Raji (cell line): ENCODE results near the gene SRGAP1.

ENCODE experiments used
- POLR2A ChIP-seq: IDR thresholded peaks from 2 replicates; pipeline ENCODE4 v1.6.1; 2011; ENCODE audit warnings: low read depth, low read length, control low read depth; ENCODE audit not compliant: insufficient read depth

Gene SRGAP1

GRCh38 chr12:64091186-64091585 lies 246.7 kb downstream of the SRGAP1 start:
- TF ChIP-seq POLR2A, result no peak

- no peak for TF ChIP-seq POLR2A
These were observed 248.2 kb downstream of the SRGAP1 start for GRCh38 chr12:64092507-64093196.

- TF ChIP-seq POLR2A, result no peak
These were observed 249.2 kb downstream of the SRGAP1 start for GRCh38 chr12:64093689-64094088.

GRCh38 chr12:64097366-64098105 lies 253.0 kb downstream of the SRGAP1 start:
- TF ChIP-seq POLR2A, result no peak

GRCh38 chr12:64098709-64099354 lies 254.3 kb downstream of the SRGAP1 start:
- TF ChIP-seq POLR2A, result no peak

- no peak for TF ChIP-seq POLR2A
These were observed 254.9 kb downstream of the SRGAP1 start for GRCh38 chr12:64099397-64099796.

- no peak for TF ChIP-seq POLR2A
These were observed 257.8 kb downstream of the SRGAP1 start for GRCh38 chr12:64102339-64102738.

GRCh38 chr12:64103825-64104740 lies 259.6 kb downstream of the SRGAP1 start:
- TF ChIP-seq POLR2A, result no peak

- TF ChIP-seq POLR2A, result no peak
These were observed 260.5 kb downstream of the SRGAP1 start for GRCh38 chr12:64105026-64105425.

- TF ChIP-seq POLR2A, result no peak
These were observed 263.3 kb downstream of the SRGAP1 start for GRCh38 chr12:64107776-64108175.

GRCh38 chr12:64109706-64110105 lies 265.2 kb downstream of the SRGAP1 start:
- TF ChIP-seq POLR2A, result no peak

- no peak for TF ChIP-seq POLR2A
These were observed 266.4 kb downstream of the SRGAP1 start for GRCh38 chr12:64110864-64111263.

GRCh38 chr12:64116969-64117368 lies 272.5 kb downstream of the SRGAP1 start:
- no peak for TF ChIP-seq POLR2A

- TF ChIP-seq POLR2A, result no peak
These were observed 276.1 kb downstream of the SRGAP1 start for GRCh38 chr12:64120568-64120967.

- no peak for TF ChIP-seq POLR2A
These were observed 277.7 kb downstream of the SRGAP1 start for GRCh38 chr12:64122154-64122553.

GRCh38 chr12:64122995-64123394 lies 278.5 kb downstream of the SRGAP1 start:
- no peak for TF ChIP-seq POLR2A

- no peak for TF ChIP-seq POLR2A
These were observed 278.9 kb downstream of the SRGAP1 start for GRCh38 chr12:64123448-64123847.
